HCEC 1CT (cell line): Measurements from ENCODE around the gene PPP1R14B.
A peak's percentile ranks its signal among the peaks of the same experiment; 100 is the strongest.

Experiments used
- DNase-seq: peaks from one replicate; pipeline ENCODE4 v3.0.0-alpha.2; 2017

The PPP1R14B gene

GRCh38 chr11:64246871-64247728 lies at the start of gene PPP1R14B:
PPP1R14B (minus strand) TSS chr11:64246943; CDS start chr11:64246673, 270 bp downstream.
- DNase-seq, result peak; percentile 88

GRCh38 chr11:64296236-64296635 lies 49.5 kb upstream of the PPP1R14B start:
- no peak for DNase-seq

GRCh38 chr11:64295760-64296159 lies 49.0 kb upstream of the PPP1R14B start:
- DNase-seq, result no peak

- no peak for DNase-seq
These were observed 48.0 kb upstream of the PPP1R14B start for GRCh38 chr11:64294774-64295173.

- no peak for DNase-seq
These were observed 45.9 kb upstream of the PPP1R14B start for GRCh38 chr11:64292460-64293254.

- no peak for DNase-seq
These were observed 45.2 kb upstream of the PPP1R14B start for GRCh38 chr11:64291752-64292459.

- DNase-seq, result no peak
These were observed 44.6 kb upstream of the PPP1R14B start, which contains the start of gene KCNK4 for GRCh38 chr11:64291262-64291751. KCNK4 (plus strand) TSS chr11:64291302; CDS start chr11:64293019, 1,717 bp downstream.

- DNase-seq, result no peak
These were observed 43.9 kb upstream of the PPP1R14B start for GRCh38 chr11:64290352-64291261.

- DNase-seq, result no peak
These were observed 42.3 kb upstream of the PPP1R14B start for GRCh38 chr11:64289002-64289564.

- DNase-seq, result no peak
These were observed 41.6 kb upstream of the PPP1R14B start for GRCh38 chr11:64288353-64288750.

GRCh38 chr11:64287676-64288352 lies 41.1 kb upstream of the PPP1R14B start:
- DNase-seq, result no peak

- no peak for DNase-seq
These were observed 40.0 kb upstream of the PPP1R14B start for GRCh38 chr11:64286801-64287159.

- DNase-seq, result no peak
These were observed 39.4 kb upstream of the PPP1R14B start for GRCh38 chr11:64285885-64286800.

- peak; percentile 58 for DNase-seq
These were observed 38.5 kb upstream of the PPP1R14B start, which contains the start of gene GPR137 for GRCh38 chr11:64284962-64285884. GPR137 (plus strand) TSS chr11:64285848; CDS start chr11:64286525, 677 bp downstream.

- peak; percentile 91 for DNase-seq
These were observed 37.6 kb upstream of the PPP1R14B start, which contains the start of gene BAD for GRCh38 chr11:64284048-64284961. BAD (minus strand) TSS chr11:64284665; CDS start chr11:64284368, 297 bp downstream.

- DNase-seq, result no peak
These were observed 36.3 kb upstream of the PPP1R14B start for GRCh38 chr11:64283092-64283491.
